GM19397 (cell line): Measurements from ENCODE around the gene RASSF10.

Source experiments
- ATAC-seq: cut with Tn5 transposase; IDR thresholded peaks from one replicate; pipeline ENCODE4 v1.9.1; 2021; ENCODE audit warnings: mild to moderate bottlenecking, moderate library complexity; ENCODE audit not compliant: unreplicated experiment

Gene RASSF10

DNA sequence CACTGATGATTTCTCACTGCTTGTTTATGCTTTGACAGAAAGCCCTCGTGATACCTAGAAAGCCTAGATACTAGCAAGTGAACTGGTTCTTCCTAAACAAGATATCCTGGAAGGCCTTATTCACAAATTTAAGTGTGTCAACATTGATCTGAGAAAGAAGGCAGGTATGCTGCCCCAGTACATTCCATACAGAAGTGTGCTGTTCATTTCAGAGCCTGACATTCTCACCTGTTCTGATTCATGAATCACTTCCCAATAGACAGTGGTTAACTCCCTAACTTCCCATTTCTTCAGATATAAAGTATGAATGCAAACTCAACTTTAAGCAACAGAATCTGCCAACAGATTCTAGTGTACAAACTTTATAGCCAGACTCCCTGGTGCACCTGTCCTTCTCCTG is 15.5 kb upstream of the RASSF10 start:
- no peak for ATAC-seq

DNA sequence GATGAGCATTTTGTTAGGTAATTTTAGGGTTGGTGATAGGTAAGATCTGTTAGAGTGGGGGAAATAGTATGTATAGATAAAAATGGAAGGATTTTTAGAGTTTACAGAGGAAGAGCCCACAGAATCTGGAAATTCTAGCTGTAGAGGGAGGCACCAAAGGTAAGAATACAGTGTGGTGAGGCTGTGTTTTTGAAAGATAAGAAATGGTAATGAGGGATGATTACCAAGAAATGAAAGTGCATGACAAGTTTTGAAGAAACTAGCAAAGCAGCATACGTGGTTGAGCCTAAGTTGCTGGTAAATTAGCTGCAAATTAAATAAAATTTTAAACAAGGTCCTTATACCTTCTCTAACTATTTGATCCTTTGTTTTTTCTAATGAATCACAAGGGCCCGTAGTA is 14.6 kb upstream of the RASSF10 start:
- no peak for ATAC-seq

GRCh38 chr11:12995188-12995587 is 13.9 kb upstream of the RASSF10 start:
- ATAC-seq = no peak

GRCh38 chr11:12995823-12996222 is 13.3 kb upstream of the RASSF10 start:
- ATAC-seq = no peak

DNA sequence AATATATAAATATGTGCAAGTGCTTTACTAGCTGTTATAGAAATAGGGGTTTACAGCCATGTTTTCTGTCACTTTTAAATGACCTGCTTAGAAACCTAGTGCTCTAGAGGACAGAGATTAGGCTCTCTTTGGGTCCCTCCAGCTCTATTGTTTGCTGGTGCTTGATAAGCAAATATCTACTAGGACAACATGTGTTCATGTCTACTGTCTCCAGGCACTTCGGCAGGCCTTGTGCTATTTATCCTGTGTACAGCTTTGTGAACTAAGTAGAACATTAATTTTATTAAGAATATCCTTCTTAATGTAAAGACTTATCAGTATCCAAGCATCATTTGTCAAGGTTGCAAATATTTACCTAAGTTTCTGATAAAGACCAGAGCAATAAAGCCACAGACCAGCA is 11.9 kb upstream of the RASSF10 start:
- ATAC-seq = no peak

- no peak for ATAC-seq
Measured at GRCh38 chr11:12998336-12998735, 10.8 kb upstream of the RASSF10 start.

DNA sequence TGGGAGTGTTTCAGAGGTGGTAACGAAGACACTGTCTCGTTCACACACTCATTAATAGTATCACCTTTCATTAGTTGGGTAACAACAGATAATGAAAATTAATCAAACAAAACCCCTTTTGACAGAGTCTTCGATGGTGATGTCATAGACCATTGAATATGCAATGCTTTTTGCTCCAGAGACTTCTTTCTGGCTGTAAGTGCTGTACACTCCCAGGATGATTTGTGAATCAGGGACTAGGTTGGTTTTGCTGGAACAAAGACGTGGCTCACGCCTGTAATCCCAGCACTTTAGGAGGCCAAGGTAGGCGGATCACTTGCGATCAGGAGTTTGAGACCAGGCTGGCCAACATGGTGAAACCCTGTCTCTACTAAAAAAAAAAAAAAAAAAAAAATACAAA is 9.5 kb upstream of the RASSF10 start:
- no peak for ATAC-seq

GRCh38 chr11:13000116-13000515 is 9.0 kb upstream of the RASSF10 start:
- no peak for ATAC-seq

DNA sequence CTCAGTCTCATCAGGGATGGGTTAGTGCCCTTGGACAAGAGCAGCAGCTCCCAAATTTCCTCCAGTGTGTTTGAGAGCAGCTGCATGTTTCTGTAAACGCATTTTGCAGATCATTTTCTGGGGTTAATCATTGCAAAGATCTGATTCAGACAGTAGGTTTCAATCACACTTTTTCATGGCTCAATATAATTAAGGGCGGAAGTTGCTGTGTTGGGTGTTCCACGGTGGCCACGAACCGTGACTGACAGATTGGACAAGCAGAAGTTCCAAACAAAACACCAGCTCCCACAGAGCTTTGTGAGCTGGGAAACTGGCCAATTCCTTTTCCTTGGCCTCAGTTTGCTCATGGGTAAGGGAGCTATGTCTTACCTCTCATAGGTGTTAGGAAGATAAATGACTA is 8.4 kb upstream of the RASSF10 start:
- ATAC-seq = no peak

GRCh38 chr11:13003736-13004493 is 5.2 kb upstream of the RASSF10 start:
- ATAC-seq = no peak

DNA sequence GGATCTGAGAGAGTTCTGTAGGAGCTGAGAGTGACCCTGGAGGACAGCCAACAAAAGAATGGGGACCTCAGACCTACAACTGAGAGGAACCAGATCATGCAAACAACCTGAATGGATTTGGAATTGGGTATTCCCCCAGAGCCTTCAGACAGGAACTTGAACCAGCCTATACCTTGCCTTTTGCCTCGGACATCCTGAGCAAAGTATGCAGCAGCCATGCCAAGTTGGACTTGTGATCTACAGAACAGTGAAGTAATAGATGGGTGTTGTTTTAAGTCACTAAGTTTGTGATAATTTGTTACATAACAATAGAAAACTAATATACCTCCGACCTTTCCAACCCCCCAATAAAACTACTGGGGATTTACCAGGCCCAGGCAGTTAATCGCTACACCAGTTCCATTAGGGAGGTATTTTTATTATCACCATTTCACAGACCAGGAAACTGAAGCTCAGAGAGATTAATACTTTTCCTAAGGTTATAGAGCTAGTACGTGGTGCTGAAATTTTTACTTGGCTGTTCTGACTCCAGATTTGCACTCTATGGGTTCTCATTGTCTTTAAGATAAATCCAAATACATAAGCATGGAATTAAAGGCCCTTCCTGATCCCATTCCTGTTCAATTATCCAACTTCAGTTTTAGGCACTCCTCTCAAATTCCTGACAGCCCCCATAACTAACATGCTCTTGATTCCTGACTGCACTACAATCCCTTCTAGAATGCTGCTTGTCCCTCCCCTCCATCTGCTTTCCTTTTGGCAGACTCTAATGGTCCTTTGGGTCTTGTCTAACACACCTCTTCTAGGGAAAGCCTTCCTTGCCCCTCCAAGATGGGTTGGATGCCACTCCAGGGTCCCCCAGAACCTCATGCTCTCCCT is 1.7 kb upstream of the RASSF10 start:
- ATAC-seq = no peak

- no peak for ATAC-seq
Measured at GRCh38 chr11:13008061-13008435, 1.1 kb upstream of the RASSF10 start.

DNA sequence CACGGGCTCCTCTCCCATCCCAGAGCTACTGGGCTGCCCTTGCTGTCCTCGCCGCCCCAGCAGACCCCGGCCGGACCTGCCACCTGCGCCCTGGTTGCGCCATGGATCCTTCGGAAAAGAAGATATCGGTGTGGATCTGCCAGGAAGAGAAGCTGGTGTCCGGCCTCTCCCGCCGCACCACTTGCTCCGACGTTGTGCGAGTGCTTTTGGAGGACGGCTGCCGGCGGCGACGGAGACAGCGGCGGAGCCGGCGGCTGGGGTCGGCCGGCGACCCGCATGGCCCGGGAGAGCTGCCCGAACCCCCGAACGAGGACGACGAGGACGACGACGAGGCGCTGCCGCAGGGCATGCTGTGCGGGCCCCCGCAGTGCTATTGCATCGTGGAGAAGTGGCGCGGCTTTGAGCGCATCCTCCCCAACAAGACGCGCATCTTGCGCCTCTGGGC is 382 bp downstream of the RASSF10 start:
- ATAC-seq = no peak

DNA sequence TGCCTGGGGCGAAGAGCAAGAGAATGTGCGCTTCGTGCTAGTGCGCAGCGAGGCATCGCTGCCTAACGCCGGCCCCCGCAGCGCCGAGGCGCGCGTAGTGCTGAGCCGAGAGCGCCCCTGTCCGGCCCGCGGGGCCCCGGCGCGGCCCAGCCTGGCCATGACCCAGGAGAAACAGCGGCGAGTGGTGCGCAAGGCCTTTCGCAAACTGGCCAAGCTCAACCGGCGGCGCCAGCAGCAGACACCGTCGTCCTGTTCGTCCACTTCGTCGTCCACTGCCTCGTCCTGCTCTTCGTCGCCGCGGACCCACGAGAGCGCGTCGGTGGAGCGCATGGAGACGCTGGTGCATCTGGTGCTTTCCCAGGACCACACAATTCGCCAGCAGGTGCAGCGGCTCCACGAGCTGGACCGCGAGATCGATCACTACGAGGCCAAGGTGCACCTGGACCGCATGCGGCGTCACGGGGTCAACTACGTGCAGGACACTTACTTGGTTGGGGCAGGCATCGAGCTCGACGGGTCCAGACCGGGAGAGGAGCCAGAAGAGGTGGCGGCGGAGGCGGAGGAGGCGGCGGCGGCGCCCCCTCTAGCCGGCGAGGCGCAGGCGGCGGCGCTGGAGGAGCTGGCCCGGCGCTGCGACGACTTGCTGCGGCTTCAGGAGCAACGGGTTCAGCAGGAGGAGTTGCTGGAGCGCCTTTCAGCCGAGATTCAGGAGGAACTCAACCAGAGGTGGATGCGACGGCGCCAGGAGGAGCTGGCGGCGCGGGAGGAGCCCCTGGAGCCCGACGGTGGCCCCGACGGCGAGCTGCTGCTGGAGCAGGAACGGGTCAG is 1.0 kb downstream of the RASSF10 start:
- ATAC-seq = no peak

- ATAC-seq = no peak
Measured at GRCh38 chr11:13010749-13011465, 1.8 kb downstream of the RASSF10 start.

- ATAC-seq = no peak
Measured at GRCh38 chr11:13011466-13012055, 2.4 kb downstream of the RASSF10 start.

DNA sequence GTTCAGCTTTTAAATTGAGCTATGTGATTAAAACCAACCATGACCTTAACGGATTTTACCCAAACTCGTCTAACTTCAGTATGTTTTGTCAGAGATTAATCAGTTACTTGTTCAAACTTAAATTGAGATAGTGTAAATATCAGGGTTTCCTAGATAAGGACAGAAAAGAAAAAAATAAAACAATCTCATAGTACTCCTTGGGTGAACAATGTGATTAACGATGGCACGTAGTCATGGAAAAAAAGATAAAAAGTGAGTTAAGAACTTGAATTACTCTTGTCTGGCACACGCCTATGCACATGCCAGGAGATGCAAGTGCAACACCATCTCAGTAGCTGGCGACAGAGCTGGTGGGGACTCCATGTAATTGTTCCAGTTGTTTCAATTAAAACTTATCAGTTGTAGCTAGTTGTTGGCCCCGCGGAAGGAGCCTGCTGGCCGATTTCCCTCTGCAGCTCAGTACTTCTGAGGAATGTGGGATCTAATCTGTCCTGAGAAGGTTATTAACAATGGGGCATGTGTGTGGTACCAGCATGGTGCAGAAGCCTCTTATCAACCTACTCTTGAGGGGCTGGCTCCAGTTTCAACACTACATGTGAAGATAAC is 3.0 kb downstream of the RASSF10 start:
- ATAC-seq = no peak

GRCh38 chr11:13013054-13013488 is 4.0 kb downstream of the RASSF10 start:
- no peak for ATAC-seq

- no peak for ATAC-seq
Measured at GRCh38 chr11:13015753-13016152, 6.6 kb downstream of the RASSF10 start.

DNA sequence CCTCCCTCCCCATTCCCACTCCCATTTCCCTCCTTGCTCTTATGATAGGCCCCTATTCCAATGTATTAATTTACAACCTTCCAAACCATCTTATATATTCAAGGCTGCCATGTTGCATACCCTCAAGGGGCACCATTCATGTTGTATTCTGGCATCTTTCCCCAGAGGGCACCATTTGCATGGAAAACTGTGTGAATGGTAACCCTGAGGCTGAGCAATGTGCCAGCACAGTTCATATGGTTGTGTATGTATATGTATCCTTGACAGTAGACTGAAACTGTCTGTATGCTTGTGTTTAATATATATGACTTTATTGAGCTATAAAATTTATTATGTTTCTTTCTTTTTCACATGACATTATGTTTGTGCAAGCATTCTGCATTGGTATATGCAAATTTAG is 7.3 kb downstream of the RASSF10 start:
- no peak for ATAC-seq
